Measurements from ENCODE around the gene PIGU. TPM values are rescaled to one million over a fixed set of nuclear protein-coding genes. Genes with fewer than 3 reads are reported as not detected.
"Not testable (repeated sequence)": the region's sequence is repeated elsewhere in the genome, so short reads cannot be mapped to it uniquely, and the experiment has no call there.

Gene PIGU
- total RNA-seq, 4 donors from 2014 or later = 12.8 to 14.1 (median 13.7) TPM

DNA sequence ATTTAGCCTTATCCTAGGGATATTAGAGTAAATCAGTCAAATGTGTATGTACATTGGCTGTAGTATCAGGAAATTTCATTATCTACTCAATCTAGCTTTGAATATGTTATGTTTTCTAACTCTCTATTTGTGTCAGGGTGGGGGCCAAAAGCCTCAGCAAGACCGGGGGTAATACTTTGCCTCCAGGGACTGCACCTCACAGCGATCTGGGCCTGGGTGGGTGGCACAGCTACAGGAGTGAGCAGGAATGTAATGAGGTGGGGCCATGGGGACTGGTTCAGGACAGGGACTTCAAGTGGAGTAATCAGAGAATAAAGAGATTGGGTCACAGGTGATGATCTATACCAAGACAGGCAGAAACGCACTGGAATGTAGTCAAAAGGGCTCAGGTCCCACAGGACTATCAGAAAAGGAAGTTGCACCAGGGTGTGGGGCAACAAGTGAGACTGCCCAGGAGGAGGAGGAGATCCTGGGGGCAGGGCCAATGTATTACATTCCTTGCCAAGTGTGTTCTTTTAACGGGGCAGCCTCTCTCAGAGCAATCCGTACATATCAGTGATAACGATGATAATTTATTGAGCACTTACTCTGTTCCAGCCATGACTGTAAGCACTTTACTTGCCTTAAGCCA, 54.0 kb downstream of the PIGU start:
- Histone ChIP-seq H3K27me3 (no peaks in the 10 kb centered on the region), H3K4me3 (no peak overlapping the region), H3K27ac (no peak overlapping the region), H3K4me1 (peaks cover 14 to 23% of the 10 kb centered on the region in 2 donors), H3K9me3 (no peaks in the 10 kb centered on the region), H3K36me3 (peaks cover 0 to 6% of the 10 kb centered on the region in 2 donors)
- ATAC-seq (no peak), DNase-seq (no peak)
- no peak for TF ChIP-seq POLR2A (IDR thresholded peaks at IDR 0.05)
- TF ChIP-seq, protein P1, sequence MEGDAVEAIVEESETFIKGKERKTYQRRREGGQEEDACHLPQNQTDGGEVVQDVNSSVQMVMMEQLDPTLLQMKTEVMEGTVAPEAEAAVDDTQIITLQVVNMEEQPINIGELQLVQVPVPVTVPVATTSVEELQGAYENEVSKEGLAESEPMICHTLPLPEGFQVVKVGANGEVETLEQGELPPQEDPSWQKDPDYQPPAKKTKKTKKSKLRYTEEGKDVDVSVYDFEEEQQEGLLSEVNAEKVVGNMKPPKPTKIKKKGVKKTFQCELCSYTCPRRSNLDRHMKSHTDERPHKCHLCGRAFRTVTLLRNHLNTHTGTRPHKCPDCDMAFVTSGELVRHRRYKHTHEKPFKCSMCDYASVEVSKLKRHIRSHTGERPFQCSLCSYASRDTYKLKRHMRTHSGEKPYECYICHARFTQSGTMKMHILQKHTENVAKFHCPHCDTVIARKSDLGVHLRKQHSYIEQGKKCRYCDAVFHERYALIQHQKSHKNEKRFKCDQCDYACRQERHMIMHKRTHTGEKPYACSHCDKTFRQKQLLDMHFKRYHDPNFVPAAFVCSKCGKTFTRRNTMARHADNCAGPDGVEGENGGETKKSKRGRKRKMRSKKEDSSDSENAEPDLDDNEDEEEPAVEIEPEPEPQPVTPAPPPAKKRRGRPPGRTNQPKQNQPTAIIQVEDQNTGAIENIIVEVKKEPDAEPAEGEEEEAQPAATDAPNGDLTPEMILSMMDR (IDR thresholded peaks at IDR 0.05 in 4 of 5, conservative IDR thresholded peaks at IDR 0.05 in 1 of 5) = no peak
- intact Hi-C loops (cut with DNase I; ENCODE audit: low total_unique reads) (no loop called here), in situ Hi-C loops (cut with MboI; ENCODE audit: low sequenced_read_pairs in 4 of 4) (no loop called here)

DNA sequence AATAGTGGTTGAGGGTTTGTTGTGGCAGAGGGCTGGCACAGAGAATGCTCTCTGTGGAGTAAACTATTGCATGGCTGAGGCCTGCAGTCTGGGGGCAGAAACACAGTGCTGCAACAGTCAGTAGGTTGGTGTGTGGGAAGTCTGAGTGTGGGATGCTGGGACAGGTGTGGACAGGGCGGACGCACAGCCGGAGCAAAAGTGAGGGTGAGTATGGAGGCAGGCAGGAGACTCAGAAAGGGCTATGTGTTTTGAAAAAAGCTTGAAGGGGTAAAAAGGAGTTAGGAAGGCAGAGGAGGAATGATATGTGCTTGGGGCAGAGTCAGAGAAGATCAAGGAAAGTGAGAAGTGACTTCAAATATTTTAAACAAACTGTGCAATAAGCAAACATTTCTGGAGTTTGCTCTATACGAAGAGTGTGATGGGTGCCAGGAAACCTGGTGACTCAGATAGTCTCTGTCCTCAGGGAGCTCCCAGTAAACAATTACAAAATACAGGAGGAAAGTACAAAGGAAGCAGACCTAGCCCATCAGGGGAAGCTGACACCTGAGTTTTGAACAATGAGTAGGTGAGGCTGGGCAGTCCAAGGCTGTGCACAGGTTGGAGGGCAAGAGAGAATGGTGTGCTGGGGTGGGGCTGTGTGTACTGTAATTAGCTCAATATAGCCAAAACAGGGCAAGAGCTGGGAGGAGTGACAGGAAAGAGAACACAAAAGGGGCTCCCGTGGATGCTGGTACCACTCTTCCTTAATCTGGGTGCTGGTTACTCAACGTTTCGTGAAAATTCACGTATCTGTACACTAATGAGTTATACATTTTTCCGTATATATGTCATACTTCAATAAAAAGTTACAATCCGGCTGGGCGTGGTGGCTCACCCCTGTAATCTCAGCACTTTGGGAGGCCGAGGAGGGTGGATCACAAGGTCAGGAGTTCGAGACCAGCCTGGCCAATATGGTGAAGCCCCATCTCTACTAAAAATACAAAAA, 55.2 kb downstream of the PIGU start:
- H3K4me1 ChIP-seq = peaks cover 7 to 12% of the 10 kb centered on the region in 2 donors

DNA sequence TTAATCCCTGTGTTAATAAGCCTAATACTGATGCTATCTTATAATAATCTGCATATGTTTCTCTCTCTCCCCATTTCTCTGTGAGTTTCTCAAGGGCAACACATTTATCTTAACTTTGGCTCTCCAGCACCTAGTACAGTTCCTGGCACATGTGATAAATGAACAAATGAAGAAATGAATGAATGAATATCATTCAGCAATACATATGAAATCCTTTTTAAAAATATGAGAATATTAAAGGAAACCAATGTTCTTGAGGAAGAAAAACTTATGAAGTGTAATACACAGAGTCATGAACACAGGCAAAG, 55.9 kb downstream of the PIGU start:
- intact Hi-C loops (cut with DNase I; ENCODE audit: low total_unique reads) = no loop called here
- H3K4me1 ChIP-seq = peaks cover 4 to 8% of the 10 kb centered on the region in 2 donors
- H3K36me3 ChIP-seq = peaks cover 0 to 6% of the 10 kb centered on the region in 2 donors
- H3K27me3 ChIP-seq = no peaks in the 10 kb centered on the region
- TF ChIP-seq, protein P1 (IDR thresholded peaks at IDR 0.05 in 4 of 5, conservative IDR thresholded peaks at IDR 0.05 in 1 of 5) = no peak
- TF ChIP-seq POLR2A (IDR thresholded peaks at IDR 0.05) = no peak
- in situ Hi-C loops (cut with MboI; ENCODE audit: low sequenced_read_pairs in 4 of 4) = no loop called here
- DNase-seq (no peak), ATAC-seq (no peak)
- H3K4me3 ChIP-seq = no peak overlapping the region
- H3K9me3 ChIP-seq = no peaks in the 10 kb centered on the region
- no peak overlapping the region for H3K27ac ChIP-seq

More for the DNA sequence above, 55.2 kb downstream of the PIGU start:
- intact Hi-C loops (cut with DNase I; ENCODE audit: low total_unique reads) = no loop called here
- no peak overlapping the region for H3K4me3 ChIP-seq
- H3K36me3 ChIP-seq = peaks cover 0 to 6% of the 10 kb centered on the region in 2 donors
- TF ChIP-seq, protein P1 (IDR thresholded peaks at IDR 0.05 in 4 of 5, conservative IDR thresholded peaks at IDR 0.05 in 1 of 5) = no peak
- no peak for TF ChIP-seq POLR2A (IDR thresholded peaks at IDR 0.05)
- no peak for DNase-seq
- no peaks in the 10 kb centered on the region for H3K27me3 ChIP-seq
- H3K9me3 ChIP-seq = no peaks in the 10 kb centered on the region
- H3K27ac ChIP-seq = no peak overlapping the region
- in situ Hi-C loops (cut with MboI; ENCODE audit: low sequenced_read_pairs in 4 of 4) = no loop called here
- no peak for ATAC-seq

DNA sequence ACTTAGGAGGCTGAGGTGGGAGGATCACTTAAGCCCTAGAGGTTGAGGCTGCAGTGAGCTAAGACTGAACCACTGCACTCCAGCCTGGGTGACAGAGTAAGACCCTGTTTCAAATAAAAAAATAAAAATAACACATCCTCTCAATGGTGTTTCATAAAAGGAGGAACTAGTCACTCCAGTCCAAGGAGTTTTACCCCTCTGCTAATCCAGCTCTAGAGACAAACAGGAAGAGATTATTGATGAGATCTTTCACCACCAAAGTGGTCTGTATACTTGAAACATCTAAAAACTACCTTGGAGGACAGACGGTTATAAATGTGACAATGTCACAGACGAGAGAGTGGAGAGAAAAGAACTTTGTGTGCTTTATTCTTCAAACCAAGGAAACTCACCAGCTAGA, 58.2 kb downstream of the PIGU start:
- TF ChIP-seq, protein P1 (IDR thresholded peaks at IDR 0.05 in 4 of 5, conservative IDR thresholded peaks at IDR 0.05 in 1 of 5) = no peak
- no peak for TF ChIP-seq POLR2A (IDR thresholded peaks at IDR 0.05)
- no peak for DNase-seq
- intact Hi-C loops (cut with DNase I; ENCODE audit: low total_unique reads) (no loop called here), in situ Hi-C loops (cut with MboI; ENCODE audit: low sequenced_read_pairs in 4 of 4) (no loop called here)
- Histone ChIP-seq H3K4me3 (no peak overlapping the region), H3K36me3 (peaks cover 0 to 23% of the 10 kb centered on the region in 2 donors), H3K9me3 (no peaks in the 10 kb centered on the region), H3K27ac (no peak overlapping the region), H3K4me1 (no peaks in the 10 kb centered on the region), H3K27me3 (no peaks in the 10 kb centered on the region)
- ATAC-seq = no peak

DNA sequence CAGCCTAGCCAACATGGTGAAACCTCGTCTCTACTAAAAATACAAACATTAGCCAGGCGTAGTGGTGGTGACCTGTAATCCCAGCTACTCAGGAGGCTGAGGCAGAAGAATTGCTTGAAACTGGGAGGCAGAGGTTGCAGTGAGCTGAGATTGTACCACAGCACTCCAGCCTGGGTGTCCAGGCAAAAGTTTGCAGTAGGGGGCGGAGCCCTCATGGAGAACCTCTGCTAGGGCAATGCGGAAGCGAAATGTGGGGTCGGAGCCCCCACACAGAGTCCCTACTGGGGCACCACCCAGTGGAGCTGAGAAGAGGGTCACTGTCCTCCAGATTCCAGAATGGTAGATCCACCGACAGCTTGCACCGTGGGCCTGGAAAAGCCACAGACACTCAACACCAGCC, 60.0 kb downstream of the PIGU start:
- ATAC-seq; intact Hi-C loops (cut with DNase I; ENCODE audit: low total_unique reads); H3K27me3 ChIP-seq; H3K4me1 ChIP-seq; in situ Hi-C loops (cut with MboI; ENCODE audit: low sequenced_read_pairs in 4 of 4); H3K9me3 ChIP-seq; DNase-seq; H3K4me3 ChIP-seq; H3K27ac ChIP-seq: not testable (repeated sequence)
- peaks cover 0 to 23% of the 10 kb centered on the region in 2 donors for H3K36me3 ChIP-seq

All from gastrocnemius medialis (tissue), 4 donors.